CD4-positive, alpha-beta memory T cell (primary cell): Measurements from ENCODE around the gene UGT1A7. TPM values are rescaled to one million over a fixed set of nuclear protein-coding genes. Genes with fewer than 3 reads are reported as not detected.

Source experiments
- CTCF ChIA-PET: fragments of 350-600 bp; sonication (Branson Sonifier 250); formaldehyde crosslinking; loops from one replicate; lab custom pipeline; 2021; ENCODE audit warnings: inconsistent platforms; ENCODE audit not compliant: partially characterized antibody; lab: Charles Lee
- POLR2A ChIA-PET: fragments of 350-600 bp; sonication (Branson Sonifier 250); formaldehyde crosslinking; loops from one replicate; lab custom pipeline; 2021; ENCODE audit not compliant: partially characterized antibody; lab: Charles Lee
- DNase-seq, 5 donors: peaks; one replicate each; pipeline versions ENCODE4 v3.0.0 to v3.0.0-alpha.2; 2020 to 2022; ENCODE audit warnings: mixed read lengths in 1 of 5
- H3K27ac ChIP-seq: one replicate; pipeline ENCODE4 v1.7.0; 2013; ENCODE audit warnings: low read depth, low read length
- H3K27me3 ChIP-seq: 2 replicates; pipeline ENCODE4 v1.7.0; 2013; ENCODE audit warnings: mild to moderate bottlenecking, low read length, moderate library complexity; ENCODE audit not compliant: insufficient read depth
- H3K36me3 ChIP-seq: 2 replicates; pipeline ENCODE4 v1.7.0; 2013; ENCODE audit warnings: mild to moderate bottlenecking, low read length, moderate library complexity; ENCODE audit not compliant: insufficient read depth
- H3K4me1 ChIP-seq: 2 replicates; pipeline ENCODE4 v1.7.0; 2013; ENCODE audit warnings: mild to moderate bottlenecking, low read length, moderate library complexity; ENCODE audit not compliant: insufficient read depth
- H3K4me3 ChIP-seq, 2 donors: one replicate each; pipeline ENCODE4 v1.7.0; 2013; ENCODE audit warnings: low read length in 2 of 2, mild to moderate bottlenecking in 1 of 2
- H3K9me3 ChIP-seq, 2 donors: one replicate each; pipeline ENCODE4 v1.7.0; 2013; ENCODE audit warnings: low read length in 2 of 2, control low read depth in 1 of 2; ENCODE audit not compliant: control insufficient read depth in 1 of 2
- H3K27ac Mint-ChIP-seq, 7 donors: one replicate each; pipeline ENCODE4 v1.8.0; 2020 to 2021; ENCODE audit warnings: mixed read lengths in 7 of 7, mild to moderate bottlenecking in 6 of 7, inconsistent platforms in 3 of 7, moderate library complexity in 3 of 7
- H3K27me3 Mint-ChIP-seq, 2 donors: one replicate each; pipeline ENCODE4 v1.8.0; 2020 to 2021; ENCODE audit warnings: mixed read lengths in 2 of 2
- H3K36me3 Mint-ChIP-seq, 2 donors: one replicate each; pipeline ENCODE4 v1.8.0; 2020 to 2021; ENCODE audit warnings: mixed read lengths in 2 of 2, inconsistent platforms in 1 of 2, mild to moderate bottlenecking in 1 of 2
- H3K4me1 Mint-ChIP-seq, 4 donors: one replicate each; pipeline ENCODE4 v1.8.0; 2020 to 2021; ENCODE audit warnings: mixed read lengths in 4 of 4, mild to moderate bottlenecking in 1 of 4
- H3K4me3 Mint-ChIP-seq, 8 donors: one replicate each; pipeline ENCODE4 v1.8.0; 2020 to 2021; ENCODE audit warnings: mixed read lengths in 8 of 8, mild to moderate bottlenecking in 7 of 8, moderate library complexity in 6 of 8, inconsistent platforms in 3 of 8
- H3K9me3 Mint-ChIP-seq, 8 donors: one replicate each; pipeline ENCODE4 v1.8.0; 2020 to 2021; ENCODE audit warnings: mixed read lengths in 8 of 8, mild to moderate bottlenecking in 5 of 8, inconsistent platforms in 3 of 8, moderate library complexity in 1 of 8
- intact Hi-C: fragments of 100-400 bp; cut with micrococcal nuclease; formaldehyde crosslinking; loops from one replicate; pipeline ENCODE4 v1.15.1; 2023
- polyA plus RNA-seq, 2 donors: library from polyadenylated mRNA; unstranded; fragments of 300-500 nt; fragmentation: Illumina TruSeq; gene quantifications; one replicate each; pipeline ENCODE4 v1.2.3, GENCODE V29; 2021
- total RNA-seq, 2 experiments: library from RNA; stranded (reverse); gene quantifications; one replicate each; pipeline ENCODE4 v1.2.3, GENCODE V29; 2021

UGT1A7 gene
- total and polyA plus RNA-seq, 4 experiments from 2014 or later, result not detected

DNA sequence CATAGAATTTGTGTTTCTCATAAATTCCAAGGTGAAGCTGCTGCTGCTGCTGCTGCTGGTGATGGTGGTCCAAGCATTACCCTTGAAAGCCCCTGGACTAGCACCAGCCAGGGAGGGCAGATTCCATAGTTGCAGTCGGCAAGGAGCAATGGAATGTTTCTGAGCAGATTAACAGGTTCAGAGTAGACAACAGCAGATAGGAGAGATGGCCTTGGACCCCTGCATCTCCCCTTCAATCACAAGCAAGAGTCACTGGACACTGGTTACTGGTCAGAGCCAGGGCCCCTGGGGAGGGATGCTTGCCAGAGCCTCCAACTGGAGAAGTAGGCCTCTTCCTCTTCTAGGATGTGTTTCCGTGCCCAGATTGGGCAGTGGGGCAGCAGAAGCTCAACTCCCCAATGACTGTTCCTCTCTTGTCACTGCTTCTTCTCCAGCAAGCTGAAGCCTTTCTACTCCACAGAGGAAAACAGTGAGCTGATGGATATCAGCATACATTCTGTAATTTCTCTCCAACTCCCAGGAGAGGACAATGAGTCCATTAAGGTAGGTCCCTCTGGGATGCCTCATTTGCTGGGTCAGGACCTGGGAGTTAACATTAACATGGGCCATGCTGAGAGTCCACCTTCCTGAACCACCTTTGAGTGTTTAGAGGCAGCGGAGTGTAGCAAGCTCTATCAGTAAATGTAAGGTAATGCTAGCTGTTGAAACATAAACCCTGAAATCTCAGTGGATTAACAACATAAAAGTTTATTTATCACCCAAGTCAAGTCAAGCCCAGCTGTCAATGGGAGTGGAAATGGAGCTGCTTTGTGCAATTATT lies 131.7 kb downstream of the UGT1A7 start:
- Mint-ChIP-seq H3K27ac (no peak overlapping the region), H3K27me3 (peaks cover 6 to 13% of the 10 kb centered on the region in 2 donors), H3K36me3 (no peaks in the 10 kb centered on the region), H3K9me3 (no peaks in the 10 kb centered on the region), H3K4me1 (no peaks in the 10 kb centered on the region), H3K4me3 (no peak overlapping the region)
- Histone ChIP-seq H3K36me3 (no peaks in the 10 kb centered on the region), H3K9me3 (no peaks in the 10 kb centered on the region), H3K4me1 (no peaks in the 10 kb centered on the region), H3K27me3 (no peaks in the 10 kb centered on the region), H3K4me3 (no peak overlapping the region), H3K27ac (no peak overlapping the region)
- CTCF ChIA-PET, result no interaction called here
- intact Hi-C loops, result no loop called here
- DNase-seq, result no peak
- POLR2A ChIA-PET, result no interaction called here

DNA sequence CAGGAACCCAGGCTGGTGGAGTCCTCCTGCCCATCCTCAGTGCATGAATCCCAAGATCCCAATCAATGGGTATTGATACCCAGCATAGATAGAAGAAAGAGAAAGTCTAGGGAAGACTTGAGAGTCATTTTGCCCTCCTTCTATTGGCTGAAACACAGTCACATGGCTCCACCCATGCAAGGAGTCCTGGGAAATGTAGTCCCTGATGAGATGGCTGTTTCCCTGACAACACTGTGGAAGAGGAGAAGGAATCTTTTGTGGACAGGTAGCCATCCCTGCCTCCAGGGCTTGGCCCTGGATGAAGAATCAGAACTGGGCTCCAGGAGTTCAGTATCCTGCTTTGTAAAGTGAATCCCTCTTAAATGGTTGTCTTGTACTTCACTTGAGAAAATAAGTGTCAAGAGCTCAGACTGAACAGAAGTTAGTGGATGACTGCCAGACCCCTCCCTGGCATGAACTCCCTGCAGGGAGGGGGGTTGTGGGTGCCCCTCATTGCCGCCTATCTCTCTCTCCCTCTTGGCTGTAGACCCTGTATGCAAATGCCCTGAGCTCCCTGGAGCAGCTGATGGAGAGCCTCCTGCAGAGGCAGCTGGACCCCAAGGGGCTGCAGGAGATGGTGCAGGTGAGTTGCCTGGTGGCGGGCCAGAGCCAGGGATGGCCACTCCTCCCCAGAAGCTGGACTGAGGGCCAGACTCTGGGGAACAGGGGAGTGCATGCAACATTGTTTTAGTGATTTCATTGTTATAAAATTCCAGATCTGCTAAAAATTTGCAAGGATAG lies 132.5 kb downstream of the UGT1A7 start:
- no peaks in the 10 kb centered on the region for H3K36me3 ChIP-seq
- H3K4me1 ChIP-seq, result no peaks in the 10 kb centered on the region
- Mint-ChIP-seq H3K4me3 (no peak overlapping the region), H3K36me3 (no peaks in the 10 kb centered on the region), H3K9me3 (no peaks in the 10 kb centered on the region), H3K27me3 (peaks cover 2 to 13% of the 10 kb centered on the region in 2 donors), H3K4me1 (no peaks in the 10 kb centered on the region), H3K27ac (no peak overlapping the region)
- H3K9me3 ChIP-seq, result no peaks in the 10 kb centered on the region
- no peak overlapping the region for H3K4me3 ChIP-seq
- intact Hi-C loops, result no loop called here
- no peak overlapping the region for H3K27ac ChIP-seq
- no peaks in the 10 kb centered on the region for H3K27me3 ChIP-seq
- ChIA-PET POLR2A (no interaction called here), CTCF (no interaction called here)
- no peak for DNase-seq

DNA sequence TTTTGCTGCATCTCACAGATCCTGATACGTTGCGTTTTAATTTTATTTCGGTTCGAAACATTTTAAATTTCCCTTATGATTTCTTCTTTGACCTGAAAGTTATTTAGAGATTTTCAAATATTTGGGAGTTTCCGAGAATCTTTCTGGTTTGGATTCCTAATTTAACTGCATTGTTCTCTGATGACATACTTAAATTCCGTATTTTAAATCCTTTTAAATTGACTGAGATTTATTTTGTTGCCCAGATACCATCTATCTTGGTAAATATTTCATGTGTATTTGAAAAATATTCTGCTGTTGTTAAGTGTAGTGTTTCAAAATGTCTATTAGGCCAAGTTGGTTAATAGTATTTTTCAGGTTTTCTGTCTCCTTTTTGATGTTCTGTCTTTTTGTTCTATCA lies 134.2 kb downstream of the UGT1A7 start:
- H3K4me3 Mint-ChIP-seq, result no peak overlapping the region
- H3K27me3 Mint-ChIP-seq, result peaks cover 0 to 11% of the 10 kb centered on the region in 2 donors
- no peak overlapping the region for H3K4me3 ChIP-seq
- no peaks in the 10 kb centered on the region for H3K36me3 Mint-ChIP-seq
- H3K36me3 ChIP-seq, result no peaks in the 10 kb centered on the region
- DNase-seq, result no peak
- intact Hi-C loops, result no loop called here
- no peak overlapping the region for H3K27ac ChIP-seq
- no peak overlapping the region for H3K27ac Mint-ChIP-seq
- H3K9me3 Mint-ChIP-seq, result no peaks in the 10 kb centered on the region
- POLR2A ChIA-PET, result no interaction called here
- no peaks in the 10 kb centered on the region for H3K27me3 ChIP-seq
- no peaks in the 10 kb centered on the region for H3K9me3 ChIP-seq
- no peaks in the 10 kb centered on the region for H3K4me1 Mint-ChIP-seq
- H3K4me1 ChIP-seq, result no peaks in the 10 kb centered on the region
- CTCF ChIA-PET, result no interaction called here

DNA sequence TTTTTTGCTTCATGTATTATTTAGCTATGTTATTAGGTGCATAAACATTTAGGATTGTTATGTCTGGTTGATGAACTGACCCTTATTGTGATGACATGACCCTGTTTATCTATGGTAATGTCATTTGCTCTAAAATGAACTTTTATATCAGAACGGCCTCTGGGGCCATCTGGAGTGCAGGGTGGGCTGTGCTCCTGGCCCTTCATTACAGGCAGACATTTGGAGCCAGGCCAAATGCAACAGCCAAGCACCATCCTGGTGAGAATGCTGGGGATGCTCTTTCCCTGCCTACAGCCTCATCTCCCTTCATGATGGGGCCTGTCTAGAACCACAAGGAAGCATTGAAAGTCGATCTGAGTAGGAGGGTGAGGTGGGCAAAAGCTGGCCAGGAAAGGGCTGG lies 134.6 kb downstream of the UGT1A7 start:
- no peaks in the 10 kb centered on the region for H3K9me3 Mint-ChIP-seq
- DNase-seq, result no peak
- ChIA-PET CTCF (no interaction called here), POLR2A (no interaction called here)
- H3K27ac ChIP-seq, result no peak overlapping the region
- H3K27ac Mint-ChIP-seq, result no peak overlapping the region
- no peaks in the 10 kb centered on the region for H3K4me1 ChIP-seq
- peaks cover 0 to 11% of the 10 kb centered on the region in 2 donors for H3K27me3 Mint-ChIP-seq
- H3K4me1 Mint-ChIP-seq, result no peaks in the 10 kb centered on the region
- no peaks in the 10 kb centered on the region for H3K36me3 Mint-ChIP-seq
- H3K27me3 ChIP-seq, result no peaks in the 10 kb centered on the region
- intact Hi-C loops, result no loop called here
- no peak overlapping the region for H3K4me3 Mint-ChIP-seq
- no peaks in the 10 kb centered on the region for H3K9me3 ChIP-seq
- H3K36me3 ChIP-seq, result no peaks in the 10 kb centered on the region
- H3K4me3 ChIP-seq, result no peak overlapping the region

DNA sequence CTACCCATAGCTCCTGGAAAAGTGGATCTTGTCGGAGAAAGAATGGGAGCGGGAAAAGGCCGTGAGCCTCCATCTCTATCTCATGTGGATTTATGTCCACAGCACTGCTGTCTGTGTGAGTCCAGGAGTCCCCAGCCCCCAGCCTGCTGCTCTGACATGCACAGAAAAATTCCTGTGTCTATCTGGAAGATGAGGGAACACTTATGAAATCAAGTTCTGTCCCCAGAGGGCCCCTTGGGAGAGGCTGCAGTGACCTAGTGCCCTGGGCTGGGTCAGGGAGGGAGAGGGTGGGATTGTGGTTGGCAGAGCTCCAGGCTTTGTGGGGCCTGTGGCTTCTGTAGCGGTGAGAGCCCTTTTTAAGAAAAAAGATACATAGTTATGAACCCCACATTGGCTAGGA lies 135.1 kb downstream of the UGT1A7 start:
- Mint-ChIP-seq H3K4me1 (no peaks in the 10 kb centered on the region), H3K27ac (no peak overlapping the region), H3K4me3 (no peak overlapping the region), H3K27me3 (peaks cover 0 to 11% of the 10 kb centered on the region in 2 donors), H3K36me3 (no peaks in the 10 kb centered on the region), H3K9me3 (no peaks in the 10 kb centered on the region)
- H3K27ac ChIP-seq, result no peak overlapping the region
- H3K4me1 ChIP-seq, result no peaks in the 10 kb centered on the region
- CTCF ChIA-PET, result no interaction called here
- POLR2A ChIA-PET, result no interaction called here
- DNase-seq, result no peak
- intact Hi-C loops, result no loop called here
- H3K36me3 ChIP-seq, result no peaks in the 10 kb centered on the region
- no peaks in the 10 kb centered on the region for H3K27me3 ChIP-seq
- no peak overlapping the region for H3K4me3 ChIP-seq
- no peaks in the 10 kb centered on the region for H3K9me3 ChIP-seq

DNA sequence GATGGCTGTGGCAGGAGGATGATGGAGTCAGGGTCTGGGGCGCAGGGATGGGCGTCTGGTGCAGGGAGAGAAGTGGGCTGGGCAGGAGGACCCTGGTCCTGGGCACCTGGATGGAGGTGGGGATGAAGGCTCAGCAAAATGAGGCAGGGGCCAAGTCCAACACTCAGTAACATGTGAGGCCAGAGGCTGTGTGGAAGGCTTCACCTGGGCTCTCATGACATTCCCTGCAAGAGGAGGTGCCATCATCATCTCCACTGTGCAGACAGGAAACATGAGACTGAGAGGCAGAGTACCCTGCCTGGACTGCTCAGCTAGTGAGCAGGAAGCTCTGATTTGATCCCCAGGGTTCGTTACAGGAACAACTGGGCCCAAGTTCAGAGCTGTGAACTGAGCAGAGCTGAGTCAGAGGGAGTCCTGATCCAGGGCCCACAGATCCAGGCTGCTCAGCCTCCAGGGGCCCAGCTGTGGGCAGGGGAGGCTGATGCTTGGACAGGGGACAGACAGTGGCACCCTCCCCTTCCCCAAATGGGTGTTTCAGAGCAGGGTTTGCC lies 135.7 kb downstream of the UGT1A7 start:
- POLR2A ChIA-PET, result no interaction called here

DNA sequence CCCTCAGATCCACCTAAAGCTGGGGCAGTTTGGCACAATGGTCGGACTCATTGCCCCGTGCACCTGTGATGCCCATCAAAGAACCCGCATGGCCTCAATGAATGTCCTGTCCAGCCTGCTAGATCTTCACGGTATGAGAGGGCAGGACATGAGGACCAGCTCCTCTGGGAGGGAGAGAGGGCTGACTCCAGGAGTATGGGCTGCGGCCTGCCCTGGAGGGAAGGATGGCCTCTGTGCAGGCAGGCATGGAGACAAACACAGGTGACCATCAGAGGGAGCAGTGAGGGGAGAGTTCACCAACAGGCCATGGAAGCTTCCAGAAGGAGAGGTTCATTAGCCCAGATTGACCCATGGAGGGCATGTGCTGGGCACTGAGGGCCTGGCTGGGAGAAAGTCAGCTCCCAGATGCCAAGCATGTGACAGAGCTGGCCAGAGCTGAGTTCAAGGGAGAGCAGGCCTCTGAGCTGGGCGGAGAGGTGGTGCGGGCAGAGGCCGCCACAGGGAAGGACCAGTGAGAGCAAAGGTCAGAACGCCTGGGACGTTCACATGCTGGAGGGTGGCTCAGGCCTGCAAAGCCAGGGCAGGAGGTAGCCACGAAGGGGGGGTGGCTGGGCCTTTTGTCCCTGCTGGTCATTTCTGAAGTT lies 136.4 kb downstream of the UGT1A7 start:
- H3K36me3 Mint-ChIP-seq, result no peaks in the 10 kb centered on the region
- no peaks in the 10 kb centered on the region for H3K27me3 ChIP-seq
- peak overlapping the region in 1 of 7 donors; percentile 57 for H3K27ac Mint-ChIP-seq
- no peaks in the 10 kb centered on the region for H3K4me1 Mint-ChIP-seq
- no peak overlapping the region for H3K27ac ChIP-seq
- H3K4me3 ChIP-seq, result no peak overlapping the region
- H3K4me1 ChIP-seq, result no peaks in the 10 kb centered on the region
- intact Hi-C loops, result no loop called here
- peaks cover 0 to 11% of the 10 kb centered on the region in 2 donors for H3K27me3 Mint-ChIP-seq
- H3K9me3 ChIP-seq, result no peaks in the 10 kb centered on the region
- no peaks in the 10 kb centered on the region for H3K36me3 ChIP-seq
- ChIA-PET CTCF (no interaction called here), POLR2A (no interaction called here)
- no peaks in the 10 kb centered on the region for H3K9me3 Mint-ChIP-seq
- DNase-seq, result no peak
- no peak overlapping the region for H3K4me3 Mint-ChIP-seq

More for the DNA sequence above, 135.7 kb downstream of the UGT1A7 start:
- Mint-ChIP-seq H3K4me3 (no peak overlapping the region), H3K27me3 (peaks cover 0 to 11% of the 10 kb centered on the region in 2 donors), H3K36me3 (no peaks in the 10 kb centered on the region), H3K27ac (peak overlapping the region in 1 of 7 donors; percentile 74), H3K9me3 (no peaks in the 10 kb centered on the region), H3K4me1 (no peaks in the 10 kb centered on the region)
- Histone ChIP-seq H3K9me3 (no peaks in the 10 kb centered on the region), H3K27ac (no peak overlapping the region), H3K4me1 (no peaks in the 10 kb centered on the region), H3K36me3 (no peaks in the 10 kb centered on the region), H3K4me3 (no peak overlapping the region), H3K27me3 (no peaks in the 10 kb centered on the region)
- CTCF ChIA-PET, result no interaction called here
- no peak for DNase-seq
- intact Hi-C loops, result no loop called here
